Uterus (tissue), 4 donors: ENCODE data around the gene SAE1. TPM values are rescaled to one million over a fixed set of nuclear protein-coding genes. Genes with fewer than 3 reads are reported as not detected.

Experiments used
- DNase-seq, 2 donors: peaks; one replicate each; pipeline ENCODE4 v3.0.0-alpha.2; 2019 to 2020
- H3K27ac ChIP-seq, 2 donors: fragments of 200-600 bp; sonication (generic); 1 replicate in 1 of 2; 2 replicates in 1 of 2; pipeline ENCODE4 v1.5.1; 2016 to 2018
- H3K27me3 ChIP-seq, 2 donors: fragments of 200-600 bp; sonication (generic); one replicate each; pipeline ENCODE4 v1.5.1; 2018 to 2019; ENCODE audit warnings: control low read depth in 1 of 2
- H3K36me3 ChIP-seq, 2 donors: fragments of 200-600 bp; sonication (generic); one replicate each; pipeline ENCODE4 v1.5.1; 2019; ENCODE audit warnings: control low read depth in 1 of 2
- H3K4me1 ChIP-seq, 2 donors: fragments of 200-600 bp; sonication (generic); one replicate each; pipeline ENCODE4 v1.5.1; 2018 to 2019; ENCODE audit warnings: control low read depth in 1 of 2
- H3K4me3 ChIP-seq, 2 donors: fragments of 200-600 bp; sonication (generic); 1 replicate in 1 of 2; 2 replicates in 1 of 2; pipeline ENCODE4 v1.5.1; 2018 to 2019; ENCODE audit warnings: mild to moderate bottlenecking in 1 of 2
- H3K9me3 ChIP-seq, 2 donors: fragments of 200-600 bp; sonication (generic); one replicate each; pipeline ENCODE4 v1.5.1; 2019; ENCODE audit warnings: control low read depth in 1 of 2
- POLR2A ChIP-seq, 2 donors: fragments of 450-650 bp; IDR thresholded peaks; one replicate each; pipeline ENCODE4 v1.6.1; 2016; ENCODE audit warnings: antibody characterized with exemption in 2 of 2, mild to moderate bottlenecking in 1 of 2, moderate library complexity in 1 of 2
- intact Hi-C: fragments of 100-400 bp; cut with DNase I; formaldehyde crosslinking; loops from one replicate; pipeline ENCODE4 v1.15.1; 2023; ENCODE audit warnings: low total_unique reads
- total RNA-seq, 4 donors: library from RNA; depleted of rRNA in 3 of 4; stranded (reverse); fragments of >200 nt in 3 of 4; gene quantifications; one replicate each; pipeline versions ENCODE4 v1.1.0 to v1.2.4, GENCODE V29; 2014 to 2023
- TF ChIP-seq, protein P1 (sequence below), 4 experiments: fragments of 200-600 bp in 2 of 4; fragments of 450-650 bp in 2 of 4; sonication (generic) in 2 of 4; IDR thresholded peaks; one replicate each; pipeline ENCODE4 v1.5.1; 2016 to 2019; ENCODE audit warnings: antibody characterized with exemption in 4 of 4, mild to moderate bottlenecking in 2 of 4, moderate library complexity in 1 of 4
- donor health status: DM: yes; HTN: yes; CAD: no.

The SAE1 gene
- total RNA-seq, 4 donors from 2014 or later: 17.6 to 144 (median 45.6) TPM

GRCh38 chr19:47158367-47158791 is 27.7 kb downstream of the SAE1 start:
- Histone ChIP-seq H3K4me3 (no peak overlapping the region), H3K36me3 (no peaks in the 10 kb centered on the region), H3K4me1 (peaks cover 0 to 4% of the 10 kb centered on the region in 2 donors), H3K9me3 (no peaks in the 10 kb centered on the region), H3K27me3 (no peaks in the 10 kb centered on the region), H3K27ac (peak overlapping the region; percentile 62 to 73)
- DNase-seq: peak in 1 of 2 donors; percentile 19
- intact Hi-C loops: no loop called here
- TF ChIP-seq POLR2A (IDR thresholded peaks at IDR 0.05): no peak
- TF ChIP-seq, protein P1, sequence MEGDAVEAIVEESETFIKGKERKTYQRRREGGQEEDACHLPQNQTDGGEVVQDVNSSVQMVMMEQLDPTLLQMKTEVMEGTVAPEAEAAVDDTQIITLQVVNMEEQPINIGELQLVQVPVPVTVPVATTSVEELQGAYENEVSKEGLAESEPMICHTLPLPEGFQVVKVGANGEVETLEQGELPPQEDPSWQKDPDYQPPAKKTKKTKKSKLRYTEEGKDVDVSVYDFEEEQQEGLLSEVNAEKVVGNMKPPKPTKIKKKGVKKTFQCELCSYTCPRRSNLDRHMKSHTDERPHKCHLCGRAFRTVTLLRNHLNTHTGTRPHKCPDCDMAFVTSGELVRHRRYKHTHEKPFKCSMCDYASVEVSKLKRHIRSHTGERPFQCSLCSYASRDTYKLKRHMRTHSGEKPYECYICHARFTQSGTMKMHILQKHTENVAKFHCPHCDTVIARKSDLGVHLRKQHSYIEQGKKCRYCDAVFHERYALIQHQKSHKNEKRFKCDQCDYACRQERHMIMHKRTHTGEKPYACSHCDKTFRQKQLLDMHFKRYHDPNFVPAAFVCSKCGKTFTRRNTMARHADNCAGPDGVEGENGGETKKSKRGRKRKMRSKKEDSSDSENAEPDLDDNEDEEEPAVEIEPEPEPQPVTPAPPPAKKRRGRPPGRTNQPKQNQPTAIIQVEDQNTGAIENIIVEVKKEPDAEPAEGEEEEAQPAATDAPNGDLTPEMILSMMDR (IDR thresholded peaks at IDR 0.05): no peak

- TF ChIP-seq, protein P1 (IDR thresholded peaks at IDR 0.05): no peak
- TF ChIP-seq POLR2A (IDR thresholded peaks at IDR 0.05): no peak
- H3K27me3 ChIP-seq: no peaks in the 10 kb centered on the region
- H3K27ac ChIP-seq: peak overlapping the region; percentile 62 to 73
- H3K36me3 ChIP-seq: no peaks in the 10 kb centered on the region
- H3K9me3 ChIP-seq: no peaks in the 10 kb centered on the region
- H3K4me1 ChIP-seq: peaks cover 0 to 4% of the 10 kb centered on the region in 2 donors
- intact Hi-C loops: no loop called here
- no peak overlapping the region for H3K4me3 ChIP-seq
- DNase-seq: no peak
Measured at GRCh38 chr19:47158879-47159503, 28.4 kb downstream of the SAE1 start.

DNA sequence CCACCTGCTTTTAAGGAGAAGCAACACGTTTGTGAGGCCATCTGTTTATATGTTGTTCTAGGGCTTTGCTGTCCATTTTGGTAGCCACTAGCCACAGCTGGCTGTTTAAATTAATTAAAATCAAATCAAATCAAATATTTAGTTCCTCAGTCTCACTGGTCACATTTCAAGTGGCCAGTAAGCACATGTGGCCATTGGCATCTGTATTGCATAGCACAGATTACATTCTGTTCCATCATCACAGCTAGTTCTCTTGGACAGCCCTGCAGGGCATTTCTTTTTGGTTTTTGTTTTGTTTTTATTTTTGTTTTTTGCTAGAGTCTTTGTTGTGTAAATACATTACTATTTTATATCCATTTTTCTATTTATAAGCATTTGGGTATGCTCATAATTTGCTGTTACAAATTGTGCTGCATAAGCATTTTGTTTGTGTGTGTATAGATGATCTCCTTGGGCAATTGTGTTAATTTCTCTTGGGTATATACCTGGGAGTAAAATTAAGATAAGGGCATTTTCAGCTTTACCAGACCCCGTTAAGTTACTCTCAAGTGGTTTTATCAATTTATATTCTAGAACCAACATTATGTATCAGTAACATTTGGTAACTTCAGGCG is 31.3 kb downstream of the SAE1 start:
- Histone ChIP-seq H3K27ac (no peak overlapping the region), H3K27me3 (no peaks in the 10 kb centered on the region), H3K4me1 (peaks cover 0 to 4% of the 10 kb centered on the region in 2 donors), H3K9me3 (no peaks in the 10 kb centered on the region), H3K36me3 (no peaks in the 10 kb centered on the region), H3K4me3 (no peak overlapping the region)
- intact Hi-C loops: no loop called here
- TF ChIP-seq, protein P1 (IDR thresholded peaks at IDR 0.05): no peak
- no peak for TF ChIP-seq POLR2A (IDR thresholded peaks at IDR 0.05)
- no peak for DNase-seq

DNA sequence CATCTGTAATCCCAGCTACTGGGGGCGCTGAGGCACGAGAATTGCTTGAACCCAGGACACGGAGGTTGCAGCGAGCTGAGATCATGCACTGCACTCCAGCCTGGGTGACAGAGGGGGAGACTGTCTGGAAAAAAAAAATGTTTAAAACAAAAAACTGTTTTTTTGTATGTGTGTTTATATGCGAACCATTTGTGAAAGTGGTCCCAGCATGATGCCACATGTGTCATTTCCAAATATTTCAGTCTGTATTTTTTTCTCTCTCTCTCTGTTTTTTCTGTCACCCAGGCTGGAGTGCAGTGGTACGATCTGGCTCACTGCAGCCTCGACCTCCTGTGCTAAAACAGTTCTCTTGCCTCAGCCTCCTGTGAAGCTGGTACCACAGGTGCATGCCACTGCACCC is 37.4 kb downstream of the SAE1 start:
- no peak for TF ChIP-seq POLR2A (IDR thresholded peaks at IDR 0.05)
- TF ChIP-seq, protein P1 (IDR thresholded peaks at IDR 0.05): no peak
- H3K4me1 ChIP-seq: no peaks in the 10 kb centered on the region
- DNase-seq: no peak

DNA sequence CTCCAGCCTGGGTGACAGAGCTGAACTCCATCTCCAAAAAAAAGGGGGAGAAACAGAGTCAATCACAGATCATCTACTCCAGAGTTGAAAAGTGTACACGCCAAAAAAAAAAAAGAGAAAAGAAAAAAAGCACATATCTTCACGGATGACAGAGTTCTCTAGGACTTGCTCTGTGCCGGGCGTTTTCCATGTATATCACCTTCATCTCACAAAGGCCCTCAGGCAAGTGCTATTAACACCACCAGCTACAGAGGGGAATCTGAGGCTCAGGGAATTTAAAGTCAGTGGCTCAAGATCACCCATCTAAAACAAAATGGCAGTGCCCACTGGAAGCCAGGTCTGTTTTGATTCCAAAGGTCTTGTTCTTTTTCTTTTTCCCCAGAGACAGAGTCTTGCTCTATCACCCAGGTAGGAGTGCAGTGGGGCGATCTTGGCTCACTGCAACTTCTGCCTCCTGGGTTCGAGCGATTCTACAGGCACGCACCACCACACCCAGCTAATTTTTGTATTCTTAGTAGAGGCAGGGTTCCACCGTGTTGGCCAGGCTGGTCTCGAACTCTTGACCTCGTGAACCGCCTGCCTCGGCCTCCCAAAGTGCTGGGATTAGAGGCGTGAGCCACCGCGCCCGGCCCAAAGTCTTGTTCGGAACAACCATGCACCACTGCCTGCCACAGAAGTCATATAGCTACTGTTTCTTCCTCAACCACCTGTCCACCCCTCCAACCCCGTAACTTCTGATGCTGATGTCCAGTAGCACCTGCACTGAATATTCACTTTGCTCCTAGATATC is 42.2 kb downstream of the SAE1 start:
- intact Hi-C loops: no loop called here
- no peak for DNase-seq
- peaks cover 3 to 5% of the 10 kb centered on the region in 2 donors for H3K4me1 ChIP-seq
- no peak overlapping the region for H3K27ac ChIP-seq
- no peaks in the 10 kb centered on the region for H3K36me3 ChIP-seq
- no peak overlapping the region for H3K4me3 ChIP-seq
- H3K9me3 ChIP-seq: no peaks in the 10 kb centered on the region
- no peaks in the 10 kb centered on the region for H3K27me3 ChIP-seq
- TF ChIP-seq, protein P1 (IDR thresholded peaks at IDR 0.05): no peak
- no peak for TF ChIP-seq POLR2A (IDR thresholded peaks at IDR 0.05)

More for the DNA sequence above, 37.4 kb downstream of the SAE1 start:
- no peaks in the 10 kb centered on the region for H3K27me3 ChIP-seq
- intact Hi-C loops: no loop called here
- no peaks in the 10 kb centered on the region for H3K9me3 ChIP-seq
- H3K27ac ChIP-seq: no peak overlapping the region
- H3K4me3 ChIP-seq: no peak overlapping the region
- H3K36me3 ChIP-seq: no peaks in the 10 kb centered on the region
